ENCODE results near the gene ACSF2.

The ACSF2 gene

GRCh38 chr17:50478391-50479381, 52.7 kb downstream of the ACSF2 start, which contains the start of gene RSAD1:
TSS of gene RSAD1 (plus strand) at chr17:50478860. CDS start at chr17:50478885, 25 bp downstream.
- DNase-seq (ENCODE audit: low spot score), result peak; percentile 82

DNA sequence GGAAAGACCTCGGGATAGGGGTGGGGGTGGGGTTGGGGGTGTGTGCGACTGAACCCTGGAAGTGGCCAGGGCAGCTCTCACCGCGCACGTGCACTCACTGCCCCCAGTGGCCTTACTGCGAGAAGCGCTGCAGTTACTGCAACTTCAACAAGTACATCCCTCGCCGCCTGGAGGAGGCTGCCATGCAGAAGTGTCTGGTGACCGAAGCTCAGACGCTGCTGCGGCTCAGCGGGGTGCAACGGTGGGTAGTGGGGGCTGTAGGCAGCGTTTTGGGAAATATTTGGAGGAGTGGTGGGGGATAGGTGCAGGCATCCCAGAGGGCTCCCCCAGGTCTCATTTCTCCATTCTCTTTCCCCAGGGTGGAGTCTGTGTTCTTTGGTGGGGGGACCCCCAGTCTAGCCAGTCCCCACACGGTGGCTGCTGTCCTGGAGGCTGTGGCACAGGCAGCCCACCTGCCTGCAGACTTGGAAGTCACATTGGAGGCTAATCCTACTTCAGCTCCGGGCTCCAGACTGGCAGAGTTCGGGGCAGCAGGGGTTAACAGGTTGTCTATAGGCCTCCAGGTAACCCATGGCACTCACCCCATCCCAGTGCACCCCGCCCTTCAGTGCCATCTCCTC, 53.6 kb downstream of the ACSF2 start:
- DNase-seq (ENCODE audit: low spot score), result peak; percentile 36

DNA sequence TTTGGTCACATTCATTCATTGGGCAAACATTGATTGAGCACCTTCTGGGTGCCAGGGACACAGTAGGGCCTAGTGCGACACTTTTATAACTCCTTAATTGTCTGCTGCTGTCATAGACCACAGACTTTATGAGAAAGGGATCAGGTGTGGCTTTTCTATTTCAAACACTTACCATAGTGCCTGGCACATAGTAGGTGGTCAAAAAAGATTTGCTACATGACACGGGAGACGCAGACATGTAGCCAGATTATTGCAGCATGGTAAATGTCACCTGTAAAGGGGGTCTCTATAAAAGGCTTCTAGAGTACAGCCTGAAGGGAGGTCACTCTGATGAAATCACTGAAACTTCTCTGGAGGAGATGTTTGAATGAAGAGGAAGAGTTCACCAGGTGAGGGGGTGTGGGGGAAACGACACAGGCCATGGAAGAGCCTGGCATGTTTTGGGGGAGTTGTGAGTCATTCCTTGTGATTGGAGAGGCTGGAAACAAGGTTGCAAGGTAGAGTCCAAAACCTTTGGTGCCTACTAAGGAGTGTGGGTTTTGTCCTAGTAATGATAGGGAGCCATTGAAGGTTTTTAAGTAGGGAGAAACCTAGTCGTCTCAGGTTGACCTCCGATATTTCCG, 54.2 kb downstream of the ACSF2 start:
- no peak for DNase-seq (ENCODE audit: low spot score)

DNA sequence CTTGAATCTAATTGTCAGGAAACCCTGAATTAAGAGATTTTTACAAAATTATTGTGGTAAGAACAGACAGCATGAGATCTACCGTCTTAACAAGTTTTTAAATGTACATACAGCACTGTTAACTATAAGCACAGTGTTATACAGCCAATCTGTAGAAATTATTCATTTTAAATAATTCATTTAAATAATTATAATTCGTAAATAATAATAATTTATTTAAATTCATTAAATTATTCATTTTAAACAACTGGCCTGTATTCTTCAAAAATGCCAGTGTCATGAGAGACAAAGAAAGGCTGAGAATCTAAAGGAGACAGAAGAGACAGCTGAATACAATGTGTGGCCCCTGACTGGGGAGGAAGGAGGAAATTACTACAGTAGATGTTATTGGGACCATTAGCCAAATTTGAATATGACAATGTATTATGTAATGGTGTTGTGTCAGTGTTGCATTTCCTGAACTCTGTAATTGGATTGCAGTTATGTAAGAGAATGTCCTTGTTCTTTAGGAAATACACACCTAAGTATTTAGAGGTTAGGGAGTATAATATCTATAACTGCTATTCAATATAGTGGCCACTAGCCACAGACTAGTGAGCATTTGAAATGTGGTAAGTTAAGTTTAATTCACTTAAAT, 55.0 kb downstream of the ACSF2 start:
- DNase-seq (ENCODE audit: low spot score), result no peak

DNA sequence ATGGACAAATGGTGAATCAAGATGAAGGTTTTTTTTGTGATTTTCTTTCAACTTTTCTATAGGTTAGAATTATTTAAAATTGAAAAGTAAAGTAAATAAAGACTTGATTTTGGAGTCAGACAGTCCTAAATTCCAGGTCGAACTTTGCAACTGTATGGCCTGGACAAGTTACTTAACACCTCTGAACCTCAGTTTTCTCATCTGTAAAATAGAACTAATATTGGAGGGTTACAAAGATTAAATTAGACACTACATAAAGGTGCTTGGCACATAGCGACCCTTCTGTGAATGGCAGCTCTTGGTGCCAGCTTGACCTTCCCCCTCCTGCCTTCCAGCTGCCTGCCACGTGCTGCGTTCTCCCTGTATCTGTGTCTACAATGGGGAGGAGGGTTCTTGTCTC, 55.6 kb downstream of the ACSF2 start:
- DNase-seq (ENCODE audit: low spot score), result no peak

DNA sequence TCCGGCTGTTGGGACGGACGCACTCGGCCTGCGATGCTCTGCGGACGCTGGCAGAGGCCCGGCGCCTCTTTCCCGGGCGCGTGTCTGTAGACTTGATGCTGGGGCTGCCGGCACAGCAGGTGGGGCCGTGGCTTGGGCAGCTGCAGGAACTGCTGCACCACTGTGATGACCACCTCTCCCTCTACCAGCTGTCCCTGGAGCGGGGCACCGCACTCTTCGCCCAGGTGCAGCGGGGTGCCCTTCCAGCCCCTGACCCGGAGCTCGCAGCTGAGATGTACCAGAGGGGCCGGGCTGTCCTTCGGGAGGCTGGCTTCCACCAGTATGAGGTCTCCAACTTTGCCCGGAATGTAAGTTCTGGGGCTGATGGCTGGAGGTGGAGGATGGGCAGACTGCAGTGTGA, 56.1 kb downstream of the ACSF2 start:
- DNase-seq (ENCODE audit: low spot score), result no peak

- DNase-seq (ENCODE audit: low spot score), result peak; percentile 87
These were observed 56.5 kb downstream of the ACSF2 start for GRCh38 chr17:50482516-50482915.

DNA sequence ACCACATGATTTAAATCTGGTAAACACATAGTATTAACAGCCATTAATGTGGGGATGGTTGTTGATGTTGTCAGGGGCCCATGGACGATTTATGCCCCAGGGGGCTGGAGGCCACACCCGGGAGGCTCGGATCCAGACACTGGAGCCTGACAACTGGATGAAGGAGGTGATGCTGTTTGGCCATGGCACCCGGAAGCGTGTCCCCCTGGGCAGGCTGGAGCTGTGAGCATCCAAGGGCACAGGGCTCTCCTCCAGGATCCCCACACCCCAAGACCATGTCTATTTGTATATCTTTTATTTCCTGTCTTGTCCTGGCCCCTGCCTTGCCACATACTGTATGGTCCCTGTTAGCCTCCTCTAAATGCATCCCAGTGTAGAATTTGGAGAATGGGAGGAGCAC, 57.2 kb downstream of the ACSF2 start:
- no peak for DNase-seq (ENCODE audit: low spot score)

DNA sequence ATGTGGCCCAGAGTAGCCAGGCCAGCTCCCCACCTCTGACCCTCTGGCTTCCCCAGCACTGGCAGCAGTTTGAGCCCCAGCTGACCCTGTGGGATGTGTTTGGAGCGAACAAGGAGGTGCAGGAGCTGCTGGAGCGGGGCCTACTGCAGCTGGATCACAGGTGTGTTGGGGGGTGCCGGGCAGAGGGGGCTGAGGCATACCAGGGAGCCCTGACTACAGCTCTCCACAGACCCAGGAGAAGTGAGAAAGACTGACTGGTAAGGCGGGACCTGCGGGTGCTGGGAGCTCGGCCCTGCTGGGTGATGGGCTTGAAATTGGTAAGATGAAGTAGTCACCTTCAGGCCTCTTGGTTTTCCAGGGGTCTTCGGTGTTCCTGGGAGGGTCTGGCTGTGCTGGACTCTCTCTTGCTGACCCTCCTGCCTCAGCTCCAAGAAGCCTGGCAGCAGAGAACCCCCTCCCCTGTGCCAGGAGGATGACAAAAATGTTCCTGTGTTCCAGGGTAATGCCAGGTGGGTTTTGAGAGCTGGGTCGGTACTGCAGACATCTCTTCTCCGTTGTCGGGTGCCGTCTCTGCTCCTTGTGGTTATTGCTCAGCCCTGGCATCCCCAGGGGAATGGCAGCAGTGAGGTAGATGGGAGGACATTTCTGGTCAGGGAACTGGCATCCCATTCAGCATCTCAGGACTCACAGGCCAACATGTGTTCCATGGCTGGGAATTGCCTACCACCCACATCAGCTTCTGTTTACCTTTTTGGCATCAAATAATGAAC, 58.6 kb downstream of the ACSF2 start:
- DNase-seq (ENCODE audit: low spot score), result no peak

- no peak for DNase-seq (ENCODE audit: low spot score)
These were observed 61.4 kb downstream of the ACSF2 start for GRCh38 chr17:50487213-50488096.

DNA sequence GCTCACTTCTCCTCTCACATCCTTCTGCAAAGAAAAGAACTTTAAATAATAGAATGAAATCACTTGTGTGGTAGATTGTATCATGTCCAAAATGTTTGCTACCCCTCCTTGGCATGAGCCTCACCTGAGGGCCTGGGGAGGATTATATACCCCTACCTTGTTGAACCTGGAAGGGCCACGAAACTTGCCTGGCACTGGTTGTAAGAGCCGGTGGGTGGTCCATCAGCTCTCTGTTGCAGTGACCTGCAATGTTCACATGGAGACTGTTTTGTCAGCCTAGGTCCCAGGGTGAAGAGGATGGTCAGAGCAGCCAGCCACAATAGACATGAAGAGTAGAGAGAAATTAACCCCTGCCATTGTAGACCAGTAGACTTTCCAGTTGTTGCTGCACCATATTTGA, 62.9 kb downstream of the ACSF2 start:
- DNase-seq (ENCODE audit: low spot score), result no peak

GRCh38 chr17:50491505-50491904, 65.5 kb downstream of the ACSF2 start:
- no peak for DNase-seq (ENCODE audit: low spot score)

DNA sequence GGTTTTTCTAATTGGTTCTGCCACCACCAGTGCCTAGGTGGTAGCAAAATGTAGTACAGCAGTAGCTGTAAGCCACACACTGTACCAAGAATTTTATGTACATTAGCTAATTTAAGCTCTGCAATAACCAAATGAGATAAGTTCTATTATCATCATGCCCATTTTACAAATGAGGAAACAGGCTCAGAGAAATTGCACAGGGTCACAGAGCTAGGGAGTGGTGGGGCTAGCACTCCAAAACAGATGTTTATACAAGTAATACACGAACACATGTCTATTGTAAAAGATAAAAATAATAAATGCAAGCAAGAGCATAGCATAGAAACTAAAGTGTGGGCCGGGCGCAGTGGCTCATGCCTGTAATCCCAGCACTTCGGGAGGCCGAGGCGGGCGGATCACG, 66.2 kb downstream of the ACSF2 start:
- no peak for DNase-seq (ENCODE audit: low spot score)

- DNase-seq (ENCODE audit: low spot score), result no peak
These were observed 67.7 kb downstream of the ACSF2 start for GRCh38 chr17:50493744-50494143.

GRCh38 chr17:50495217-50495823, 69.3 kb downstream of the ACSF2 start:
- no peak for DNase-seq (ENCODE audit: low spot score)

GRCh38 chr17:50495918-50496317, 69.9 kb downstream of the ACSF2 start:
- DNase-seq (ENCODE audit: low spot score), result no peak

DNA sequence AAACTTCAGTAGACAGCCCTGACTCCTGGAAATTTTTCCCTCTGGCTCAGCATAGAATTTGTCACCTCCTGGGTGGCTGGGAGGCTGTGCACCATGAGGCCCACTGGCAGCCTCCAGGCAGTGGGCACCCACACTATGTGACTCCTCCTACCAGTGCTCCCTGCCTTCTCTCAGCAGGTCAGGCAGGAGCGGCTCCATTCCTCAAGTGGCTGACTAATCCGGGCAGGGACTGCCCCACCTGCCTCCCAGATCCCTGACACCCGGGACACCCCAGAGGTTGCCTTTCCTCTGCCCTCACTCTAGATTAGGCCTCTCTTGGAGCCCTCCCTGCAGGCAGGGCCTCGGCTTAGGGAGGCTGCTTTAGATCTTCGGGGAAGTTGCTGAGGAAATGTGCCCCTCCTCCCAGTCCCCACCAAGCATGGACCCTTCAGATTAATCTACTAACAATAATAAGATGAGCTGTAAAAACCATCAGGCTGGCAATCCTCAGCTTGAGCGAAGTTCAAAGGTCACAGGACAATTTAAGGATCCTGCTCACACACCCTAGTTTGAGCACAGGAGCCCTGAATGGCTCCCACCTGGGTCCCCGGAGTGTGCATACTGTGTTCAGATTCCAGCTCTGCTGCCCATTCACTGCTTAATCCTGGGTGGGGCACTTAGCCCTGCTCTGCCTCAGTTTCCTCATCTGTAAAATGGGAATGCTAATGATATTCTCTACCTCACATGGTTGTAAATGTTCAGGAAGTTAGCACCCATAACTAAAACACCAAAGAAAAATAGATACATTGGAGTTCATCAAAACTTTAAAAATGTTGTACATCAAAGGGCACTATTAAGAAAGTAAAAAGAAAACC, 72.2 kb downstream of the ACSF2 start:
- no peak for DNase-seq (ENCODE audit: low spot score)

GRCh38 chr17:50499270-50499669, 73.3 kb downstream of the ACSF2 start:
- no peak for DNase-seq (ENCODE audit: low spot score)

DNA sequence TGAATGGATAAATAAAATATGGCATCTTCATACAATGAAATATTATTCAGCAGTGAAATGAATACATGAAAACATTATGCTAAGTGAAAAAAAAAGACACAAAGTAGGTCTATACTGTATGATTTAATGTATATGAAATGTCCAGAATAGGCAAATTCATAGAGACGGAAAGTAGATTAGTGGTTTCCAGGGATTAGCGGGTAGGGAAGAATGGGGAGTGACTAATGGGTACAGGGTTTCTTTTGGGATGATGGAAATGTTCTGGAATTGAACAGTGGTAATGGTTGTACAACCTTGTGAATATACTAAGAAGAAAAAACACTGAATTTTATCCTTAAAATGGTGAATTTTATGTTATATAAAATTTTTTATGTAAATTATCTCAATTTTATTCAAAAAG, 73.7 kb downstream of the ACSF2 start:
- DNase-seq (ENCODE audit: low spot score), result no peak

All from globus pallidus (tissue), 1 donor.